Measurements from ENCODE around the gene CEBPZOS.
A peak's percentile ranks its signal among the peaks of the same experiment; 100 is the strongest.

Gene CEBPZOS

GRCh38 chr2:37250869-37251740, 54.8 kb downstream of the CEBPZOS start:
- ChIA-PET POLR2A (no interaction called here), CTCF (interaction anchor here (0.6 to 0.7 kb wide), 2 partner anchors 28 to 397 kb away, joined by 3 read pairs; no protein-coding TSS in a partner anchor)
- H3K27ac ChIP-seq (ENCODE audit: extremely low read depth, low read depth, low read length), result no peak overlapping the region; the same call in 1 of the 2 replicates
- H3K4me1 ChIP-seq (ENCODE audit: control insufficient read depth, insufficient read depth, low read length), result 0 out of 2 replicates have a peak, but pooled peaks cover 3% of the 10 kb centered on the region
- H3K9me3 ChIP-seq (ENCODE audit: control insufficient read depth, insufficient read depth, low read depth, low read length), result no peaks in the 10 kb centered on the region
- H3K36me3 ChIP-seq (ENCODE audit: control insufficient read depth in 2 of 2, insufficient read depth in 1 of 2, low read length in 2 of 2), result peaks cover 56 to 85% of the 10 kb centered on the region in 2 experiments
- no peak overlapping the region for H3K4me3 ChIP-seq (ENCODE audit: low read depth, low read length)
- TF ChIP-seq ZBTB44 (tag by site-specific recombination; IDR thresholded peaks at IDR 0.05) (no peak), ZNF639 (tag by site-specific recombination; IDR thresholded peaks at IDR 0.05) (peak; percentile 35; the same call in 1 of the 2 replicates), ZNF571 (tag by site-specific recombination; IDR thresholded peaks at IDR 0.05) (no peak), ZNF514 (tag by site-specific recombination; IDR thresholded peaks at IDR 0.05) (no peak), ATF2 (tag by site-specific recombination; IDR thresholded peaks at IDR 0.05; ENCODE audit: low read depth) (no peak), ZNF10 (tag by site-specific recombination; IDR thresholded peaks at IDR 0.05) (no peak), TRIM28 (IDR thresholded peaks at IDR 0.05; ENCODE audit: borderline replicate concordance, low read length) (no peak), ZNF266 (tag by site-specific recombination; IDR thresholded peaks at IDR 0.05; ENCODE audit: low read depth) (no peak), ZNF280C (tag by site-specific recombination; IDR thresholded peaks at IDR 0.05) (no peak), ZNF843 (tag by site-specific recombination; IDR thresholded peaks at IDR 0.05) (peak; percentile 69), KLF1 (tag by site-specific recombination; IDR thresholded peaks at IDR 0.05) (no peak), BCL11A (tag by site-specific recombination; IDR thresholded peaks at IDR 0.05; ENCODE audit: low read depth) (0 out of 2 replicates have a peak, but pooled peaks have one; percentile 60), ZNF76 (tag by site-specific recombination; IDR thresholded peaks at IDR 0.05; ENCODE audit: borderline replicate concordance, low read depth) (no peak), ZNF169 (tag by site-specific recombination; IDR thresholded peaks at IDR 0.05) (no peak), ZNF473 (tag by site-specific recombination; IDR thresholded peaks at IDR 0.05) (no peak), ZNF791 (tag by site-specific recombination; IDR thresholded peaks at IDR 0.05) (no peak), ZNF140 (tag by site-specific recombination; IDR thresholded peaks at IDR 0.05) (no peak), ZNF768 (tag by site-specific recombination; IDR thresholded peaks at IDR 0.05) (no peak), ZNF23 (tag by site-specific recombination; IDR thresholded peaks at IDR 0.05; ENCODE audit: borderline replicate concordance) (no peak), IKZF3 (tag by site-specific recombination; IDR thresholded peaks at IDR 0.05) (no peak), OSR2 (tag by site-specific recombination; IDR thresholded peaks at IDR 0.05) (0 out of 2 replicates have a peak, but pooled peaks have one; percentile 44), ZNF677 (tag by site-specific recombination; IDR thresholded peaks at IDR 0.05) (no peak), GLI2 (tag by site-specific recombination; IDR thresholded peaks at IDR 0.05; ENCODE audit: borderline replicate concordance, low read depth) (peak; percentile 62; the same call in 1 of the 2 replicates), BCL6B (tag by site-specific recombination; IDR thresholded peaks at IDR 0.05) (no peak), ZNF548 (tag by site-specific recombination; IDR thresholded peaks at IDR 0.05) (no peak), ZXDB (tag by site-specific recombination; IDR thresholded peaks at IDR 0.05) (0 out of 2 replicates have a peak, but pooled peaks have one; percentile 20), ZNF239 (tag by site-specific recombination; IDR thresholded peaks at IDR 0.05) (no peak), ZNF664 (tag by site-specific recombination; IDR thresholded peaks at IDR 0.05) (no peak), ZBTB21 (tag by site-specific recombination; IDR thresholded peaks at IDR 0.05) (no peak), REPIN1 (tag by site-specific recombination; IDR thresholded peaks at IDR 0.05; ENCODE audit: low read depth) (no peak), ZEB2 (tag by site-specific recombination; IDR thresholded peaks at IDR 0.05) (no peak)

Measured in HEK293 (cell line).